GM21423 (cell line): Measurements from ENCODE around the gene ADAMTS2.

ENCODE experiments used
- ATAC-seq: cut with Tn5 transposase; IDR thresholded peaks from one replicate; pipeline ENCODE4 v1.9.1; 2021; ENCODE audit warnings: mild to moderate bottlenecking, moderate library complexity; ENCODE audit not compliant: unreplicated experiment

ADAMTS2 gene

DNA sequence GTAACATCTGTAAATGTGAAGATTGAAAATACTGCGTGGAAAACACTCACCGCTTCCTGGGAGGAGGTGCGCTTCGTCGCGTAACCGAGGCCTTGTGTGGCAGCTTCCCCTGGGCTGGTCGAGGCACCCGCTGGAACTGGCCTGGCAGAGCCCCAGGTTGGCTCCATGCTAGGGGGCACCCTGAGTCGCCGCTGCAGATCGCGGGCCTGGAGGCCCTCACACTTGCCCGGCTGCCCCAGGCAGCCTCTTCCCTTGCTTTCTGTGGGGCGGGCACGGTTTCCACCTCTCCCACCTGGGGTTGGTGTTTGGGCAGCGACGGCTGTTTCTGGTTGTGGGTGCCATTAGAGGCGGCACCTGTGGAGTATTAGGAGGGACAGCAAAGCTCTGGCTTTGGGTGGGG, 284.2 kb downstream of the ADAMTS2 start:
- no peak for ATAC-seq
